Psoas muscle (tissue), 8 donors: Measurements from ENCODE around the gene PLCD1. TPM values are rescaled to one million over a fixed set of nuclear protein-coding genes. Genes with fewer than 3 reads are reported as not detected.

Source experiments
- ATAC-seq, 4 donors: fragments of 200-7000 bp; cut with Tn5 transposase; one replicate each; pipeline ENCODE4 v1.9.1; 2020; ENCODE audit warnings: moderate library complexity in 3 of 4, mild to moderate bottlenecking in 2 of 4
- DNase-seq, 2 donors: peaks; one replicate each; pipeline ENCODE4 v3.0.0-alpha.2; 2020
- H3K27ac ChIP-seq: fragments of 200-600 bp; one replicate; pipeline ENCODE4 v1.8.0; 2022
- H3K27me3 ChIP-seq, 3 donors: fragments of 200-600 bp in 1 of 3; one replicate each; pipeline versions ENCODE4 v1.6.1 to v1.8.0; 2013 to 2022; ENCODE audit warnings: low read length in 2 of 3, mild to moderate bottlenecking in 2 of 3, moderate library complexity in 1 of 3; ENCODE audit not compliant: insufficient read depth in 3 of 3
- H3K36me3 ChIP-seq, 2 donors: fragments of 200-600 bp in 1 of 2; one replicate each; pipeline versions ENCODE4 v1.6.1 to v1.8.0; 2013 to 2022; ENCODE audit warnings: low read depth in 1 of 2, mild to moderate bottlenecking in 1 of 2, moderate library complexity in 1 of 2; ENCODE audit not compliant: insufficient read depth in 1 of 2
- H3K4me1 ChIP-seq: fragments of 200-600 bp; one replicate; pipeline ENCODE4 v1.8.0; 2022
- H3K4me3 ChIP-seq: fragments of 200-600 bp; one replicate; pipeline ENCODE4 v1.8.0; 2022; ENCODE audit warnings: mild to moderate bottlenecking
- H3K9me3 ChIP-seq: fragments of 200-600 bp; one replicate; pipeline ENCODE4 v1.8.0; 2022
- WGBS, 3 donors: extraction: QIAGEN DNeasy Blood & Tissue Kit; methylation state at CpG; one replicate each; pipeline versions ENCODE4 v1.1.6 to v1.1.7; 2013; 5-methylcytosine and 5-hydroxymethylcytosine counted together
- intact Hi-C, 2 donors: fragments of 100-400 bp; cut with DNase I; formaldehyde crosslinking; loops; one replicate each; pipeline versions ENCODE4 v1.11.0 to v1.14.2; 2022
- polyA plus RNA-seq, 3 donors: library from polyadenylated mRNA; stranded (reverse); fragments of 200-250 nt; gene quantifications; one replicate each; pipeline ENCODE4 v1.2.3, GENCODE V29; 2013
- total RNA-seq, 4 donors: library from RNA; stranded (reverse); fragmentation: NEBNext Ultra II Directional in 2 of 4; extraction: Animal tissue kit (Norgen Biotek cat#: 25700) in 2 of 4; gene quantifications; one replicate each; pipeline versions ENCODE4 v1.2.1 to v1.2.4, GENCODE V29; 2021 to 2023
- TF ChIP-seq, protein P1 (sequence below): fragments of 200-600 bp; IDR thresholded peaks from one replicate; pipeline ENCODE4 v1.8.0; 2022; ENCODE audit warnings: antibody characterized with exemption
- donor health status: healthy with polysubstance abuse.
- donor health status: DM: no; HTN: no; CAD: no; lungs with moderate emphysema.
- donor health status: Bipolar disorder and iron deficiency.
- donor health status: healthy.
- donor health status: DM: yes; HTN: yes; CAD: no.
- donor health status: DM: no; HTN: no; CAD: no.
- donor health status: DM: no; HTN: no; CAD: no.
- donor health status: DM: yes; HTN: yes; CAD: no.

The PLCD1 gene
- total and polyA plus RNA-seq, 7 donors, result 2.4 to 7.9 (median 4.8) TPM

GRCh38 chr3:38005076-38006020 lies 24.1 kb downstream of the PLCD1 start:
- intact Hi-C loops, result loop anchor here in 1 of 2 donors (10.0 kb wide), 1 partner anchor 151 kb away; no protein-coding TSS in a partner anchor
- no peak for ATAC-seq
- H3K27me3 ChIP-seq, result no peaks in the 10 kb centered on the region
- H3K4me3 ChIP-seq, result no peak overlapping the region
- 48 to 68% (median 49%) methylated on average over 15 of the region's 15 CpGs for WGBS, 3 donors
- H3K27ac ChIP-seq, result no peak overlapping the region
- peak in 1 of 2 donors; percentile 66 for DNase-seq
- peaks cover 0 to 5% of the 10 kb centered on the region in 2 donors for H3K36me3 ChIP-seq
- H3K9me3 ChIP-seq, result no peaks in the 10 kb centered on the region
- TF ChIP-seq, protein P1, sequence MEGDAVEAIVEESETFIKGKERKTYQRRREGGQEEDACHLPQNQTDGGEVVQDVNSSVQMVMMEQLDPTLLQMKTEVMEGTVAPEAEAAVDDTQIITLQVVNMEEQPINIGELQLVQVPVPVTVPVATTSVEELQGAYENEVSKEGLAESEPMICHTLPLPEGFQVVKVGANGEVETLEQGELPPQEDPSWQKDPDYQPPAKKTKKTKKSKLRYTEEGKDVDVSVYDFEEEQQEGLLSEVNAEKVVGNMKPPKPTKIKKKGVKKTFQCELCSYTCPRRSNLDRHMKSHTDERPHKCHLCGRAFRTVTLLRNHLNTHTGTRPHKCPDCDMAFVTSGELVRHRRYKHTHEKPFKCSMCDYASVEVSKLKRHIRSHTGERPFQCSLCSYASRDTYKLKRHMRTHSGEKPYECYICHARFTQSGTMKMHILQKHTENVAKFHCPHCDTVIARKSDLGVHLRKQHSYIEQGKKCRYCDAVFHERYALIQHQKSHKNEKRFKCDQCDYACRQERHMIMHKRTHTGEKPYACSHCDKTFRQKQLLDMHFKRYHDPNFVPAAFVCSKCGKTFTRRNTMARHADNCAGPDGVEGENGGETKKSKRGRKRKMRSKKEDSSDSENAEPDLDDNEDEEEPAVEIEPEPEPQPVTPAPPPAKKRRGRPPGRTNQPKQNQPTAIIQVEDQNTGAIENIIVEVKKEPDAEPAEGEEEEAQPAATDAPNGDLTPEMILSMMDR, result no peak
- peaks cover 6% of the 10 kb centered on the region for H3K4me1 ChIP-seq

- no peaks in the 10 kb centered on the region for H3K36me3 ChIP-seq
- no peaks in the 10 kb centered on the region for H3K9me3 ChIP-seq
- intact Hi-C loops, result loop anchor here in 1 of 2 donors (10.0 kb wide), 1 partner anchor 150 kb away; no protein-coding TSS in a partner anchor
- H3K27me3 ChIP-seq, result no peaks in the 10 kb centered on the region
- no peak overlapping the region for H3K4me3 ChIP-seq
- H3K4me1 ChIP-seq, result peaks cover 6% of the 10 kb centered on the region
- TF ChIP-seq, protein P1, result peak; percentile 58
- ATAC-seq (peak; percentile 80 to 87 (median 80)), DNase-seq (peak; percentile 70 to 73)
- WGBS, 3 donors, result 33 to 53% (median 44%) methylated on average over 14 of the region's 14 CpGs
- no peak overlapping the region for H3K27ac ChIP-seq
Measured at GRCh38 chr3:38004415-38005075, 24.9 kb downstream of the PLCD1 start.

- intact Hi-C loops, result loop anchor here (2.0 to 10.0 kb wide), 2 partner anchors 149 kb away; no protein-coding TSS in a partner anchor
- DNase-seq (peak in 1 of 2 donors; percentile 49), ATAC-seq (no peak)
- TF ChIP-seq, protein P1, result no peak
- H3K4me3 ChIP-seq, result no peak overlapping the region
- WGBS, 3 donors, result 55 to 75% (median 59%) methylated on average over 11 of the region's 11 CpGs
- H3K9me3 ChIP-seq, result no peaks in the 10 kb centered on the region
- peaks cover 10% of the 10 kb centered on the region for H3K4me1 ChIP-seq
- no peaks in the 10 kb centered on the region for H3K36me3 ChIP-seq
- H3K27ac ChIP-seq, result no peak overlapping the region
- H3K27me3 ChIP-seq, result no peaks in the 10 kb centered on the region
Measured at GRCh38 chr3:38003817-38004414, 25.5 kb downstream of the PLCD1 start.

- DNase-seq (peak; percentile 63 to 81), ATAC-seq (peak; percentile 51 to 71 (median 55))
- intact Hi-C loops, result loop anchor here (2.0 to 10.0 kb wide), 2 partner anchors 149 kb away; no protein-coding TSS in a partner anchor
- WGBS, 3 donors, result 21 to 66% (median 23%) methylated on average over 7 of the region's 7 CpGs
- TF ChIP-seq, protein P1, result peak; percentile 70
- Histone ChIP-seq H3K4me3 (no peak overlapping the region), H3K27ac (no peak overlapping the region), H3K9me3 (no peaks in the 10 kb centered on the region), H3K36me3 (no peaks in the 10 kb centered on the region), H3K27me3 (no peaks in the 10 kb centered on the region), H3K4me1 (peaks cover 10% of the 10 kb centered on the region)
Measured at GRCh38 chr3:38003371-38003816, 26.0 kb downstream of the PLCD1 start.
